Fibroblast of the aortic adventitia (primary cell): ENCODE results near the gene DNAJB5. TPM values are rescaled to one million over a fixed set of nuclear protein-coding genes. Genes with fewer than 3 reads are reported as not detected.

ENCODE experiments used
- DNase-seq: peaks from one replicate; pipeline ENCODE4 v3.0.0-alpha.2; 2010; ENCODE audit warnings: low read depth
- H3K4me3 ChIP-seq: 2 replicates; pipeline ENCODE4 v1.5.1; 2011; ENCODE audit warnings: low read depth, mild to moderate bottlenecking, control low read depth, low read length, moderate library complexity
- total RNA-seq: library from RNA; depleted of rRNA; stranded (reverse); fragments of >200 nt; gene quantifications from 2 replicates; pipeline ENCODE4 v1.2.3, GENCODE V29; 2012; ENCODE audit warnings: low replicate concordance
- TF ChIP-seq, protein P1 (sequence below): IDR thresholded peaks from 2 replicates; pipeline ENCODE4 v1.5.1; 2011; ENCODE audit warnings: mild to moderate bottlenecking, low read length, control low read depth, inconsistent platforms; ENCODE audit not compliant: insufficient read depth

DNAJB5 gene
- total RNA-seq, 1 donor, result 9.6 TPM

DNA sequence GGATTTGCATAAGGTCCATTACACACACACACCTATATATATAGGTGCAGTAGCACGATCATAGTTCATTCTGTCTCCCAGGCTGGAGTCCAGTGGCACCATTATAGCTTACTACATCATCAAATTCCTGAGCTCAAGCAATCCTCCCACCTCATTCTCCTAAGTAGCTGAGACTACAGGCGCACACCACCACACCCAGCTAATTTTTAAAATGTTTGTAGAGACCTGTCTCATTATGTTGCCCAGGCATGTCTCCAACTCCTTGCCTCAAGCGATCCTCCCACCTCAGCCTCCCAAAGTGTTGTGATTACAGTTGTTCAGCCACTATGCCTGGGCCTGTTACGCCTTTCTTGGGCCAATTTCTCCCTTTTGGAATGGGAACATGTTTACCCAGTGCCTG, 39.7 kb downstream of the DNAJB5 start:
- DNase-seq, result no peak
- TF ChIP-seq, protein P1, sequence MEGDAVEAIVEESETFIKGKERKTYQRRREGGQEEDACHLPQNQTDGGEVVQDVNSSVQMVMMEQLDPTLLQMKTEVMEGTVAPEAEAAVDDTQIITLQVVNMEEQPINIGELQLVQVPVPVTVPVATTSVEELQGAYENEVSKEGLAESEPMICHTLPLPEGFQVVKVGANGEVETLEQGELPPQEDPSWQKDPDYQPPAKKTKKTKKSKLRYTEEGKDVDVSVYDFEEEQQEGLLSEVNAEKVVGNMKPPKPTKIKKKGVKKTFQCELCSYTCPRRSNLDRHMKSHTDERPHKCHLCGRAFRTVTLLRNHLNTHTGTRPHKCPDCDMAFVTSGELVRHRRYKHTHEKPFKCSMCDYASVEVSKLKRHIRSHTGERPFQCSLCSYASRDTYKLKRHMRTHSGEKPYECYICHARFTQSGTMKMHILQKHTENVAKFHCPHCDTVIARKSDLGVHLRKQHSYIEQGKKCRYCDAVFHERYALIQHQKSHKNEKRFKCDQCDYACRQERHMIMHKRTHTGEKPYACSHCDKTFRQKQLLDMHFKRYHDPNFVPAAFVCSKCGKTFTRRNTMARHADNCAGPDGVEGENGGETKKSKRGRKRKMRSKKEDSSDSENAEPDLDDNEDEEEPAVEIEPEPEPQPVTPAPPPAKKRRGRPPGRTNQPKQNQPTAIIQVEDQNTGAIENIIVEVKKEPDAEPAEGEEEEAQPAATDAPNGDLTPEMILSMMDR, result no peak
- no peak overlapping the region for H3K4me3 ChIP-seq

DNA sequence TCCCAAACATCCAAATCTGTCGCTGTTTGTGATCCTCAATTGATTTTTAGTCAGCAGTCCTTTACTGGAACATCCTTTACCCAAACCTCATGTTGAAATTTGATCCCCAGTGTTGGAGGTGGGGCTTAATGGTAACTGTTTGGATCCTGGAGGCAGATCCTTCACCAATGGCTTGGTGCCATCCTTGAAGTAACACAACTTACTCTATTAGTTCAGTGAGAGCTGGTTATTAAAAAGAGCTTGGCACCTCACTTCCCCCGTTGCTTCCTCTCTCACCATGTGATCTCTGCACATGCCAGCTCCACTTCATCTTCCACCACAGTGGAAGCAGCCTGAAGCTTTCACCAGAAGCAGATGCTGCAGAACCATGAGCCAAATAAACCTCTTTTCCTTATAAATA, 40.3 kb downstream of the DNAJB5 start:
- no peak for DNase-seq
- TF ChIP-seq, protein P1, result no peak
- no peak overlapping the region for H3K4me3 ChIP-seq

DNA sequence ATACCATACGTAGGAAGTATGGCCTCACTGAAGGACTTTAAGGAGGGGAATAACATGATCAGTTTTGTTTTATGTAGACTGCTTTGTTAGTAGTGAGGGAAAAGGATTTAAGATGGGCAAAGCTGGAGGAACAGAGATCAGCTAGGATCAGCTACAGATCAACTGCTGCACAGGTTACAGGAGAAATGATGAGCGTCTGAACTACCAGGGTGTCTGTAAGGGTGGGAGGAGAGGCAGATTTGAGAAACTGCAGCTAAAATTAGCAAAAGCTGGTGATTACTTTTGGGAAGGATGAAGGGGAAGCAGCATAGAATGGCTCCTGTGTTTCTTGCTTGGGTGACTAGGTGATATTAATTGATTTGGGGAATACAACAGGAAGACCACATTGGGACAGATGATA, 43.6 kb downstream of the DNAJB5 start:
- no peak for DNase-seq
- TF ChIP-seq, protein P1, result no peak
- no peak overlapping the region for H3K4me3 ChIP-seq

DNA sequence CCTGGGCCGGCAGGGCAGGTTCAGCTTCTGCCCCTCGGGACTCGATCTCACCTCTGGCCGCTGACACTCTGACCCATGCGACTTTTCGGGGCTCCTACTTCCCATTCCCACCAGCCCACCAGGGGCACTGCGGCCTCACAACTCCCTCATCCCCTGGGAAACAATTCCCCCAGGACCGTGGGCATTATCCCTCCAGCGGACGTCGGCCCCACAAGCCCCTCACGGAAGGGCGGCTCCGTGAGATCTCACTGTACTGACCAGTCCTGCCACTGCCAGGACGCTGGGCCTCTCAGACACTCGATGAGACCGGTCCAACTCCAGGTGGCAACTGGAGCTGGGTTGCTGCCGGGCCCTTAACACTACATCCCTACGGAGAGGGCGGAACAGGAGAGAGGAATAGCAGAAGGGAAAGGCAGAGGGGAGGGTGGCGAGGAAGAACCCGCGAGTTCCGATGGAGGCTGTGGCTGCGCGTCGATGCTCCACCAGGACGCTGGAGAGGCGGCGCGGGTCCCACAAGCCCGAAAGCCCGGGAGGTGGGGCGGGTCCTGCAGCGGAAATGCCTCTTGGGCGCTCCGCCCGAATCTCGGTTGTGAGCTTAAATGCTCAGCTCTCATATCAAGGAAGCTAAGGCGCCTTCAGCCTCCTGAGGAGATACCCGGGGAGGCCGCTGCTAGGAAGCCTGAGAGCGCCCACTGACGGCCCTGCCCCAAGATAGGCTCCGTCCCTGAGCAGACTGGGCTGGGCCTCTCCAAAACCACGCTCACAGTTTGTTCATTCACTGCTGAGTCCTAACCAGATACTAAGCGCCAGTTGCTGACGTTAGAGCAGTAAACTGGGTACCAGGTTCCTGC, 46.5 kb downstream of the DNAJB5 start:
- H3K4me3 ChIP-seq, result no peak overlapping the region
- TF ChIP-seq, protein P1, result no peak
- DNase-seq, result peak; percentile 64

DNA sequence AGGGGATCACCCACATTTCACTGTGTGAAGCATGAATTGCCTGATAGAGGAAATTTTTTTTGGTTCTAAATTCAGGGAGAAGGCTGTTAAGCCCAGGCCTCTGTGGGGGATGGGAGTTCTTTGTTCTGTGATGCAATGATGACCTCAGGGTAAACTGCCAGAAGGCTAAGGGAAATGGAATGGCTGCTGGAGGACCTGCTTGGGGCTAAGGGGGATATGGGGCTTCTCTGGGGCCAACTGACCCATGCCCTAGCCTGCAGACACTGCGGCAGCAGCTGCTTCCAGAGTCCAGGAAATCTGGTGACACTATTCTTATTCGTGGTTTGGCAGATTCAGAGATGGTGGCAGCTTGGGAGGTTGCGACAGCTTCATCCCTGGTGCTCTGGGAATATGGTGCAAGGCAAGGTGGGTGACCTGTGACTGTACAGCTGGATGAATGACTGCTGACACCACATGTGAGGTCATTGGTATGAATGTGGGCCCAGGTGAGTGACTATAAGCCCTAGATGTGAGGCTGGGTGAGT, 52.6 kb downstream of the DNAJB5 start:
- TF ChIP-seq, protein P1, result no peak
- DNase-seq, result peak; percentile 35

DNA sequence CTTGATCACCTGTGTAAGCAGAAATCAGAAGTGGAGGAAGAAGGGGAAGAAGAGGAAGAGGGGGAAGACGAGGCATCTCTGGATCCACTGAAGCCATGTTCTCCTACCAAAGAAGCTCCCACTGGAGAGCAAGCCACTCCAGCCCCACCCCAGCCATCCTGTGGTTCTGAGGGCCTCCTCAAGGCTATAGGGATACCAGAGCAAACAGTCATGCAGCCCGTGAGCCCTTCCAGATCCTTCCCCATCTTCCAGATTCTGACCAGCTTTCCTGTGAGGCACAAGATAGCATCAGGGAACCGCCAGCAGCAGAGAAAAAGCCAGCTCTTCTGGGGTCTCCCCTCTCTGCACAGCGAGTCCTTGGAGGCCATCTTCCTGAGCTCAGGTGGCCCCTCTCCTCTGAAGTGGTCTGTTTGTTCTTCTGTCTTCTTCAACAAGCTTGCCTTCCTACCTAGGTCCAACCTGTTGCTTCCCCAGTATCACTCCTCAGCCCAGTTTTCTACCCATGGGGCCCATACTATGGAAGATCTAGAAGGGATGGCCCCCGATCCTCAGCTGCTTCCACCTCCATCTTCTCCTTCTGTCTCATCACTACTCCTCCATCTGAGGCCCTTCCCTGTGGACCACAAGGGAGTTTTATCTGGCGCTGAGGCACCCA, 53.5 kb downstream of the DNAJB5 start:
- no peak for DNase-seq
- TF ChIP-seq, protein P1, result no peak
- no peak overlapping the region for H3K4me3 ChIP-seq

More for the DNA sequence above, 52.6 kb downstream of the DNAJB5 start:
- H3K4me3 ChIP-seq, result no peak overlapping the region
